ENCODE measurements around the gene NAA11.

- TF ChIP-seq CTCF (IDR thresholded peaks at IDR 0.05) (no peak), POLR2A (IDR thresholded peaks at IDR 0.05) (no peak)
Observed at GRCh38 chr4:79357365-79357764, 31.5 kb upstream of the NAA11 start.

Measured in sigmoid colon (tissue), 3 donors.